HG02973 (cell line): ENCODE data around the gene CMTR1.
"Not testable (repeated sequence)": the region's sequence is repeated elsewhere in the genome, so short reads cannot be mapped to it uniquely, and the experiment has no call there.

Experiments
- ATAC-seq: cut with Tn5 transposase; IDR thresholded peaks from one replicate; pipeline ENCODE4 v1.9.1; 2021; ENCODE audit warnings: moderate library complexity; ENCODE audit not compliant: unreplicated experiment

The CMTR1 gene

DNA sequence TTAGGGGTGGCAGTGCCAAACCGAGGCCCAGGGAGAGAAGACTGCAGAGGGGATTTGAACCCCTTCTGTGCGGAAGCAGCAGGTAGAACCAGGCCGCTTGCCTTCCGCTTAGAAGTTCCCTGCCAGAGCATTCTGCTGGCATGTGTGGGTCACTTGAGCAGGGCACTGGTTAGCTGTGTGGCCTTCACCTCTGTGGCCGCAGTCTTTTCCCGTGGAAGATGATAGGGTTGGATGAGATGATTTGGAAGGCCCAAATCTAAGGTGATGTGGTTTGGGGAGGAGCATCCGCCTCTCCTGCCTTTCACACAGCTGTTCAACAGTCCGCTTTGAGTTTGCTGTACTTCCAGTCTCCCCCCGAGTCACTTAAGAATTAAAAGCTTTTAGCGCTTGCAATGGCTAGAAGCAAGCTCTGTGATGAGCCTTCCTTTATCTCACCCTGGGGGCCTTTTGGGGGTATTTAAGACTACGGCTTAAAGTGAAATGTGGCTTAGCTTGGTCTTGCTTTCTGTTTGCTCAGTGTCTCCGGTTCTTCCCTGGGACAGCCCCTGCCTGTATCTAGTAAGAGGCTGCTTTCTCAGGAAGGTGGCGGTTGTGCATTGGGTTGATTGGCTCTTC is 743 bp downstream of the CMTR1 start:
- peak; percentile 33 for ATAC-seq

DNA sequence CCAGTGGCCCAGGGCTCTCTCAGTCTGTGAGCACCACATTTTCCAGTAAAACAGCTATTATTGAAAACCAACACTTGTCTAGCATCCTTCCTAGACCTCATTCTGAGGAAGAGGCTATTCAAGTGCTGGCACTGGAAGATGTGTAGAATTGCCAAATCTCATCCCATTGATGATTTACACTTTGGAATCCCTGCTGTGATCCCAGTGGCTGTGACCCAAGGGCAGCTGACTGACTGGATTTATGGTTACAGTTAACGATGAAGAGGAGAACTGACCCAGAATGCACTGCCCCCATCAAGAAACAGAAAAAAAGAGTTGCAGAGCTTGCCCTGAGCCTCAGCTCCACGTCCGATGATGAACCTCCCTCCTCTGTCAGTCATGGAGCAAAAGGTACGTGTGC is 2.4 kb downstream of the CMTR1 start:
- ATAC-seq, result no peak

DNA sequence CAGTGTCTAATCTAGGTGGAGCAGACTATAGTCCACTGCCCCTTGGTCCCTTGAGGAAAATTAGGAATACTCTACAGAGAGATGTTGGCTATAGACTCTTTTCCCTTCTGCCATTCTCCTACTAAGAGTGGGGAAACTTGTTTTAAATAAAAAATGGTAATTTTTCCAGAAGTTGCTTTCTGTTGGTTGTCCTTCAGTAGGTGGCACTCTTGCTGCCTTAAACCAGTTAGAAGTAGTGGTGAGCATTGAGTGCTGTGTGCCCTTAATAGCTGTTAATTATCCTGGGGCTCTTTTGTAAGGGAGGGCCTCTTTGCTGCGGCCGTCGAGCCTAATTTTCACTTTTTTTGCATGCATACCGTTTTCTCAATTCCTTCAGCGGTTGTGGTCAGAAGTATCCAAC is 2.8 kb downstream of the CMTR1 start:
- ATAC-seq, result no peak

DNA sequence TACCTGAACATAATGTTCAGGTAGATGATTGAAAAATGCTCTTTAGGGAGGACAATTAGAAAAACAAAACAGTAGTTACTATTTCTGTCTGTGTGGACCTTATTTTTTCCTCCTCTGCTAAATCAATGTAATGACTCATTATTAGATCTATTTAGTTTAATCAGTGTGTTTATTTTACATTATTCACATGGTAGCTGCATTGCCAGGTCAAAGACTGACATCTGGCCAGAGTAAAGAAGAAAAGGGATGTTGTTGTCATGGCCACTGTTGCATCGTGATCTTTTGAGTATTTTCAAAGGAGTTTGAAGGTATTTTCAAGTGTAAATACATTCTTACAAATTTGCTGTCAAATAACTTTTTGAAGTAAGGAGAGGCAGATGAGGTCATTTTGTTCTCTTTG is 5.9 kb downstream of the CMTR1 start:
- ATAC-seq, result no peak

DNA sequence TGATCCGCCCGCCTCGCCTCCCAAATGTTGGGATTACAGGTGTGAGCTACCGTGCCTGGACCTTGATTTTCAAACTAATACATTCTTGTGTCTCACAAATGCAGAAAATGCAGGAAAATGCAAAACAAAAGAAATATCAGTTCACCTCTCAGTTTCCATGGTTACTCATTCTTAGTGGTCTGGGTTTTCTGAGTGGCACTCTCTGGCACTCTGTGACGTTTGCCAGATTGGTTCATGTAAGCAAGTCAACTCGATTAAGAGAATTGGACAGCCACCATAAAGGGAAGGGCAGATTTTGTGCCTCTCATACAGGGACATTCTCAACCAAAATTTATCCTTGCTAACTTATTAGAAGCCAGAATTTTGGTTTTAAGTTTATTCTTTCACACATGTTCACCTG is 8.6 kb downstream of the CMTR1 start:
- no peak for ATAC-seq

DNA sequence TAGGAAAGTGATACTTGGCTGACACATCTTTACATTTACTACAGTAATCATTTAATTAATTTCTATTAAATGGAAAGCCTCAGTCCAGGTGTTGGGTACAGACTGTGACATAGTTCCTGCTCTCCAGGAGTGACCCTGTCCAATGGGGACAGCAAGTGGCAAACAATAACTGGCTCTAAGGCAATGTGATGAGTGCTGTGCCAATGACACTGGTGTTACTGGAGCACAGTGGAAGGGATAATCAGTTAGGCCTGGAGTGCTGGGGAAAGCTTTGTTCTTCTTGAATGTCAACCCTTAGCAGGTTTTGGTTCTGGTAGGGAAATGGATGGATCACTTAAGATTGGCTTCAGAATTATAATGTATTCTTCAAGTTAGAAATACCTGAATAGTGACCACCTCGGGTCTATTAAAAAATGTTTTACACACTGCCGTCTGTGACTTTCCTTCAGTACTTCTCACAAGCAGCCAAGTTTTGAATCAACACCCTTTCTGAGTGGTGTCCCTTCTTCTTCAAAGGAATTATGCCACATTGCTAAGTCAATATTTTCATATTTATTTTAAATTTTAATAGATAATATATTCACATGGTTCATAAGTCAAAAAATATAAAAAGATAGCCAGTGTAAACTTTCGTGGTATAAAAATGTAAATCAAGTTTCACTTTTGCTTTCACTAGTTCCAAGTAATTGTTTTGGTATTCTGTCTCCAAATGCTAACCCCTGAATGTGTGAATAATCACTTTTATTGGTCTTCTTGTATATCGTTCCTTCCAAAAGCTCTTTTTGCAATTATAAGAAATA is 9.6 kb downstream of the CMTR1 start:
- no peak for ATAC-seq

DNA sequence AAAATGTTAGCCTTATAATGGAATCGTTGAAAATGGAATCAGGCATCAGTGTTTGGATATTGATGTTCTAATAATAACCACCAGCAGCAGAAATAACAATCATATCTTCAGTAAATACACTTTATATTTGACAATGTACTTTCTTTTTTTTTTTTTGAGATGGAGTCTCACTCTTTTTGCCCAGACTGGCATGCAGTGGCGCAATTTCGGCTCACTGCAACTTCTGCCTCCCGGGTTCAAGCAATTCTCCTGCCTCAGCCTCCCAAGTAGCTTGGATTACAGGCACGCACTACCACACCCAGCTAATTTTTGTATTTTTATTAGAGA is 10.2 kb downstream of the CMTR1 start:
- not testable (repeated sequence) for ATAC-seq

DNA sequence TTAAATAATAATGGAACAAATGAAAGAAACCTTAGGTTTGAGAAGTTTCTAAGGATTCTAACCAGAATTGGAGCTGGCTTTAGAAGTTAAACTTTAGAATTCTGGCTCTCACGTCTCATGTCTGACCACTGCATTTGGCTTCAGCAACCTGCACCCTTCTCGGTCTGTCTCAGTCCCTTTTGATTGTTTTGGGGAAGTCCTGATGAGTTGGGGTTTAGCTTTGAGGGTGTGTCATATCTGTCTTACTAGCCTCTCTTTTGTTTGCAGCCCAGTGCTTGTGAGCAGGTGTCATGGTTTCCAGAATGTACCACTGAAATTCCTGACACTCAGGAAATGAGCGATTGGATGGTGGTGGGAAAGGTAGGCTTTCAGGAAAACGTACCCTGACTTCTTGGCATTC is 17.0 kb downstream of the CMTR1 start:
- no peak for ATAC-seq

DNA sequence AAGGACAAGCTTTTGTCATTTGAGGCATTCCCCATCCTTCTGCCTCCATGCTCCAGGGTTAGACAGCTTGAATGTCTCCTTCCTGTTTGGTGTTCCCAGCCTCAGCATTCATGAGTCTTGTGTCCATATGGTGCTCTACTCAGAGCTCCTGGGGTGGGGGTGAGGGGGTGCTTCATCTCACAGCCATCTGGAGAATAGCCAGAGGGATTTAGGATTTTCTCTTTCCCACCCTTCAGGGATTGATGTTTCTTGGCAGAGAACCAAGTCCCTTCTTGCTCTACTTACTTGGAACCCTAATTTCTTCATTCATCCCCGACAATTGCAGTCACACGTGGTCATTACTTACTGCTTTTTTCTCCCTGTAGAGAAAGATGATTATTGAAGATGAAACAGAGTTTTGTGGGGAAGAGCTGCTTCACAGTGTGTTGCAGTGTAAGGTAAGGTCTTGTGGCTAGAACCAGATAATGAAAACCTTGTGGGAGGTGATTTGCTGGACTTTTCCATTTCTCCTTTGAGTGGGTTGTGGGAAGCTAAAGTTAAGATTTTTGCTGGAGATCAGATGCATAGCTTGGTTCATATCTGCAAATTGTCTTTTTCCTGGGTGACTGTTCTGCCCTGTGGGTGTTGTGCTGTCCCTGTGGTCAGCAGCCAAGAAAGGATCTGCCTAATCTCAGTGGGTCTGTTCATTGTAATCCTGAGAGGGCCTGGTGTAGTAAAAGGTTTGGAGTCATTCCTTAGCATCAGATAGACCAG is 18.6 kb downstream of the CMTR1 start:
- no peak for ATAC-seq

DNA sequence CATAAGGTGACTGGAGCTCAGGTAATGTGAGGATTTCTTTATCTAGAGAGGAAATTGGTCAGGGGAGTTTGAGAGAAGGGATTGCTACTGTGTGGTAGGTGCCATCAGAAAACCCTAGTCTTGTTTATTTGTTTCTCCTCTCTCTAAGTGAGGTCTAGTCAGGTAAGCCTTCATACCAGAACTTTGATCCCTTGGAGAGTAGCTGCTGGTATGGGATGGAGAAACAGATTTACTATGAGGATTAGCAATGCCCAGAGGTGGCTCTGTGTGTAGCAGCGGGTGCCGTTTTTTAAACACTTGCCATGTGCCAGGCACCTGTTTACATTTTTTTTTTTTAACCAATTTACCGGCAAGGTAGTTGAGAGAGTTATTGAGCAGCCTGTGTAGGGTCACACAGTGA is 19.5 kb downstream of the CMTR1 start:
- ATAC-seq, result no peak

DNA sequence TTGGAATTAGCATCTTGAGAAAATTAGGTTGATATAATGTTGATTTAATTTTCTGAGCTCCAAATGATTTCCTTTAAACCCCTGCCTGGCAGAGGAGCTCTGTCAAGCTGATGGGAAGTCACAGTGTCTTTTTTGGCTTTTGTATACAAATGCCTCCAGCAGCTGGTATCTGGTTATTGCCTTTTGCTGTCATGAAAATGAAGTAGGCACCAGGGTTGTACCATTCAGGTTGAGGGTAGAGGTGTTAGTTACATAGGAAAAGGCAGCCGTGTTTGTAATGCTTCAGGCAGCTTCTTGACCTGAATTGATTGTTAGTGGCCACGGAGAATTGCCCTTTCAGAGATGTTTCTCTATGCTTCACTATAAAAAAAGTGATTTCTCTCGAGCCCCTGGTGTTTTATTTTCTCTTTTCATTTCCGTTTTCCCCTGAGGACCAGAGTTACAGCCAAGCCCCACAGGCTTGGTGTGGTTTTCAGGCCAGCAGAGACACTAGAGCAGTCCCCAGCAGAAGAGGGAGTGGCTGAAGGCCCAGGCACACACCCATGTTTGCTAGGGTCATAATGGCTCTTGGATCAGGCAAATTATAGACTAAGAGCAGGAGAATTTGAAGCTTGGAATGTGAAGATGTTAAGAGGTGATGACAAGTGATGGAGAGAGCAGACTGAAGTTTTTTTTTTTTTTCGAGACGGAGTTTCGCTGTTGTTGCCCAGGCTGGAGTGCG is 21.6 kb downstream of the CMTR1 start:
- no peak for ATAC-seq

DNA sequence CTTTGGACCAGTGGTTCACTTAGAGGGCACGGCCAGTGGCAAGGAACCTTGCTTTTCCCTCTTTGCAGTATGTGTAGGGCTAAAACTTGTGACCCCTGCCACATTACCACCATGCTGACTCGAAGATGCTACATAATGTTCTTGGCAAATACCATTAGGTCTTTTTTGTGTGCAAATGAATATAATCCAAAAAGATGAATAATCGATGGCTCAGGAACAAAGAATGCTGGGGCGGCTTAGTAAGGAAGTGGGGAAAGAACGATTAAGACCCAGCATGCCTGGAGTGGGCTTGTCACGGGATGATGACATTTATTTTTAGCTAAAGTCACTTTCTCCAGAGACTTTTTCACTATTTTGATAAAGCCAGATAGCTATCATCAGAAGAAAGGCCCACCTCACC is 23.1 kb downstream of the CMTR1 start:
- ATAC-seq, result no peak

DNA sequence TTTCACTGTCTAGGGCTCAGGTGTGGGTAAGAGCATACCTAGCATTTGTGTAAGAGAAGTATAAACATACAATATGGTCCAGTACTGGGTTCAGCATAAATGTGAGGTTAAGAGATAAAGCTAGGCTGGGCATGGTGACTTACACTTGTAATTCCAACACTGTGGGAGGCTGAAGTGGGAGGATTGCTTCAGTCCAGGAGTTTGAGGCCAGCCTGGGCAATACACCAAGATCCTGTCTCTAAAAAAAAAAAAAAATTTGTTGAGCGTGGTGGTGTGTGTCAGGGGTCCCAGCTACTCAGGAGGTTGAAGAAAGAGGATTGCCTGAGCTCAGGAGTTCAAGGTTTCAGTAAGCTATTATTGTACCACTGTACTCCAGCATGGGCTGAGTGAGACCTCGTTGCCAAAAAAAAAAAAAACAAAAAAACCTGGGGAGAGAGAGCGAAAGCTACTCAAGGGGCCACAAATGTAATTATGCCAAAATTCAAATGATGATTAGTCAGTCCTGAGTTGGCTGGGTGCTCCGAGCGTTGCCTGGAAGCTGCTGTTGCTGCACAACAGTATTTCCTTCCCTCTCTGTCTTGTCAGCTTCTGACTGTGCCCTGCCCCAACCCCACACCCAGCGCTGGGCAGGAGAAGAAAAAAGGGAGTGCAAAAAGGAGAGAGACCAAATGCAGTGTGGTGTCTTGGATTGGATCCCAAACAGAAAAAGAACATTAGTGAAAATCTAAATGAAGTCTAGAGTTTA is 24.0 kb downstream of the CMTR1 start:
- no peak for ATAC-seq

DNA sequence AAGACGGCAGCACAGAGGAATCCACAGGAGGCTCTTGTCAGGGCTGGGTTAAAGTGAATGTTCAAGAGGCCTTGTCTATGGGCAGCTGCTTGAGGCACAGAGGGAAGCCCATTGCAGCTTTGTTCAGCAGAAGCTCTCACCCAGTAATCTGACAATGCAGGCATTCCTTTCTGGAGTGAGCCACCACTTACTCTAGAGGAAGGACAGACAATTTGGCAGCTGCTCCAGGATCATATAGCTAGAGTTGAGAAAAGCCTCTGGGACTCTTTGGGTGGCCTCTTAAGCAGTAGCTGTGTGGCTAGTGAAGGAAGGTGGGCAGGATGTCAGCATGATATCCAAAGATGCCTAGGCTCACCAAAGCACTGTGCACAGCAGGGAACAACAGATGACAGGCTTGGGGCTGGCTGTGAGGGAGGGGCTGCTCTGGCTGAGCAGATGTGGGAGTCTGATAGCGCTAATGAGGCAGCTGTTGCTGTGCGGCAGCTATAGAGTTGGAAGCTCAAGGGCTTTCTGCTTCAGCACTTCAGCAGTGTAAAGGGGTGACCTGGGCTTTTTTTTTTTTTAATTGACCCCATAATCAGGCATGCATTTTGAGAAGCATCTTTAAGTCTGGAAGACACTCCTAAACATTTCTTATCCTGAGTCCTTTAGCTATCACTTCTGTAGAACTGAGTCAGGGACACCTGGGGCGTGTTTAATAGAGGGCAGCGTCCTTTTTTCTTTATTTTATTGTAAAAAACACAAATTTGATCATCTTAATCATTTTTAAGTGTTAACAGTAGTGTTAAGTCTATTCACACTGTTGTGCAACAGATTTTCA is 27.2 kb downstream of the CMTR1 start:
- no peak for ATAC-seq

DNA sequence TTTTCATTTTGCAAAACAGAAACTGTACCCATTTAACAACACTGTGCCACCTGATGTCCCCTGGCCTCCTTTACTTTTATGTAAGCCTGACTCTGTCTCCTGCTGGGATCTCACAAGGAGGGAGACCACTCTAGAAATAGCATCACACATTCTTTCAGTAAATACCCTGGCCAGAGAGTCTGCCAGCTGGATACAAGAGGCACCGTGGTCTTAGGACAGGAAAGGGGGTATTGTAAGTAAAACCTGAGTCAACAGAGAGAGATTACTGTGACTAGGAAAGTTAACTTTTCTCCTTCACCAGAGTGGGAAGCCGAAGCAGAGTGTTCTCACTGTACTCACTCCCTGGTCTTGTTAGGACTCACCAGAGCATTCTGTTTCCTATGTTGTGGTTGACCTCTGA is 27.8 kb downstream of the CMTR1 start:
- ATAC-seq, result no peak

DNA sequence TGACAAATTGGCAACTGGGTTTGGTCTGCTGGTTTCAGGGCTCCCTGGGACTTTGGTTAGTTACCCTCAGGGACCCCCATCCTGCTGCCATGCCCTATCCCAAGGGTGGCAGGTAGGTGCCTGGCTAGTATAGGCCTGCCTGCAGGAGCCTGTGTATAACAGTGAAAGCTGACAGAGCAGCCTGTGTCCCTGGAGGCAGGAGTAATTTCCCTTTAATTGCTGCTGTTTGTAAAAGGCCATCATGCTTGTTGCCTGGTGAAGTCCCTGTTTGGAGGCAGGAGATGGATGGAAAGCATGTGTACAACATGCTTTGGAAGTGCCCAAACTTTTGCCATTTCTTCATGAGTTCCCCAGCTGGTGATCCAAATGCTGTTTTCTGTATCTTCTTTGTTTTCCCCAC is 30.1 kb downstream of the CMTR1 start:
- ATAC-seq, result no peak

DNA sequence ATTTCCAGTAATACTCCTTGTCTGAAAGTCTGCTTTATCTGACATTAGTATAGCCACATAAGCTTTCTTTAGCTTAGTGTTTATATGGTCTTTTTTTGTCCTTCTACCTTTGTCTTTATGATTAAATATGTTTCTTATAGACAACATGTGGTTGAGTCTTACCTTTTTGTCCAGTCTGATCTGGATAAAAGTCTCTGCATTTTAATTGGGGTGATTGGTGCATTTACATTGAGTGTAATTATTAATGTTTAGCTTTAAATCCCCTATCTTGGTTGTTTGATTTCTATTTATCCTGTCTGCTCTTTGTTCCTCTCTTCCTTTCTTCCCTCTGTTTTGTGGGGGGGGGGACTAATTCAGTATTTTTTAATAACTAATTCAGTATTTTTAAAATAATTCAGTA is 34.7 kb downstream of the CMTR1 start:
- no peak for ATAC-seq

DNA sequence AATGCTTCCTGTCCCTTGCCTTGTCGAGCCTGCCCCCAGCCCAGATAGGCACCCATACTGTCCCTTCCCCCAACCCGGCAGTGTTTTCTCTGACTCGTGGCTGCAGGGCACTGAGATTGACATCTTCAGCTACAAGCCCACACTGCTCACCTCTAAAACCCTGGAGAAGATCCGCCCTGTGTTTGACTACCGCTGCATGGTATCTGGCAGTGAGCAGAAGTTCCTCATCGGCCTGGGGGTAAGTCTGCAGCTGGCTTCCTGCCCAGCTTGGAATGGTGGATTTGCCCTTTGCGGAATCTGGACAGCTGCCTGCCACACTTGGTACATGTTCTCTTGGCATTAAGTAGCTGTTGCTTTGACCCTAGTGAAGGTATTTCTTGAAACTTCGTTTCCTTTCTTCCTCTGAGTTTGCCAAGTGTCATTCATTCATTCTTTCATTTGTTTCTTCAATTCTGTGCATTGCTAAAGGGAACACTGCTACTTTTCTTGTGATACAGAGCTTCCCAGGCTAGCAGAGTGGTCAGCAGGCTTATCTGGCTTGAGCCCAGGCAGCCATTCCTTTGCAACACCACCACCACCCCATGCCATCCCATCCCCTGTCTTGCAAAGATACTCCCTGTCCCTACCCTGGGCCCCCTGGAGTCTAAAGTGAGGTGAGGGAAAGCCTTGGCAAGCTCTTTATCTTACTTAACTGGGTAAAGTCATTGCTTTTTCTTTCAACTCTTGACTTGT is 40.5 kb downstream of the CMTR1 start:
- no peak for ATAC-seq

DNA sequence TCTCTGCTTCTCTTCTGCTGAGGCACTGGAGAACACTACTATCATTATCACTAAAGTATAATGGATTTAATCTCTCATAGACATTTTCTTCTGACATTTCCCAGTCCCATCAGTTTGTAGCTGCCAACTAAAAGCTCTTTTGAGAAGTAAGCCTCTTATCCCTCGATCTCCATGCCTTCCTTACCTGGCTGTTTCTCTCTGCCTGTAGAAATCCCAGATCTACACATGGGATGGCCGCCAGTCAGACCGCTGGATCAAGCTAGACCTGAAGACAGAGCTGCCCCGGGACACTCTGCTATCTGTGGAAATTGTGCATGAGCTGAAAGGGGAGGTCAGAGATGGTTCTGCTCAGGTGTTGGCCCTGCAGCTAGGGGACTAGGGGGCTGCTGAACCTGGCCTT is 41.3 kb downstream of the CMTR1 start:
- ATAC-seq, result no peak
